Neural cell (in vitro differentiated cells): Measurements from ENCODE around the gene CIC.

Experiments
- EP300 ChIP-seq: fragments of 450-650 bp; conservative IDR thresholded peaks from 2 replicates; pipeline ENCODE4 v1.6.1; 2014; ENCODE audit warnings: antibody characterized with exemption, mild to moderate bottlenecking, moderate library complexity; ENCODE audit not compliant: poor library complexity, severe bottlenecking
- EZH2 ChIP-seq: fragments of 200-600, 300-800 bp; shearing (Covaris generic), sonication (generic); IDR thresholded peaks from 2 replicates; pipeline ENCODE4 v1.6.1; 2014; ENCODE audit warnings: antibody characterized with exemption, low read length, borderline replicate concordance, mild to moderate bottlenecking; ENCODE audit not compliant: insufficient read depth, poor library complexity, severe bottlenecking
- MXI1 ChIP-seq: fragments of 450-650 bp; conservative IDR thresholded peaks from 2 replicates; pipeline ENCODE4 v1.6.1; 2014; ENCODE audit warnings: antibody characterized with exemption, mild to moderate bottlenecking; ENCODE audit not compliant: poor library complexity, severe bottlenecking
- POLR2AphosphoS5 ChIP-seq: IDR thresholded peaks from 2 replicates; pipeline ENCODE4 v1.6.1; 2012
- SMC3 ChIP-seq: fragments of 450-650 bp; conservative IDR thresholded peaks from 2 replicates; pipeline ENCODE4 v1.6.1; 2014; ENCODE audit warnings: antibody characterized with exemption, mild to moderate bottlenecking, moderate library complexity; ENCODE audit not compliant: poor library complexity
- TAF1 ChIP-seq: IDR thresholded peaks from 2 replicates; pipeline ENCODE4 v1.6.1; 2012; ENCODE audit warnings: low read depth
- TF ChIP-seq, protein P1 (sequence below): IDR thresholded peaks from 2 replicates; pipeline ENCODE4 v1.6.1; 2012; ENCODE audit warnings: borderline replicate concordance
- TF ChIP-seq, protein P2 (sequence below): fragments of 450-650 bp; IDR thresholded peaks from 2 replicates; pipeline ENCODE4 v1.5.1; 2014; ENCODE audit warnings: antibody characterized with exemption, mild to moderate bottlenecking, moderate library complexity; ENCODE audit not compliant: poor library complexity, severe bottlenecking

DNA sequence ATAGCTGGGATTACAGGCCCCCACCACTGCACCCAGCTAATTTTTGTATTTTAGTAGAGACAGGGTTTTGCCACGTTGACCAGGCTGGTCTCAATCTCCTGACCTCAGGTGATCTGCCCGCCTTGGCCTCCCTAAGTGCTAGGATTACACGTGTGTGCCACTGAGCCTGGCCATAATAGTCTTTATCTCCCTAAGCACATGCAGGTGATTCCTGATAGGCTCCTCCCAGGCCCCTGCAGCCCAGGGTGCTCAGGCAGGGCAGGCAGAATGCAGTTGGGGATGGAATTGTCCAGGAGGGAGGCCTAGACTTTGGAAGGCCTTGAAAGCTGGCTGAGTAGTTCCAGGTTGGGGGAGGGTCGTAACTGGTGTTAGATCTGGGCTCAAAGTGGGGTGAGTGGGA lies 40.4 kb upstream of the CIC start:
- TF ChIP-seq EP300 (no peak), EZH2 (no peak), SMC3 (no peak), POLR2AphosphoS5 (no peak), TAF1 (no peak), MXI1 (no peak)
- TF ChIP-seq, protein P1, sequence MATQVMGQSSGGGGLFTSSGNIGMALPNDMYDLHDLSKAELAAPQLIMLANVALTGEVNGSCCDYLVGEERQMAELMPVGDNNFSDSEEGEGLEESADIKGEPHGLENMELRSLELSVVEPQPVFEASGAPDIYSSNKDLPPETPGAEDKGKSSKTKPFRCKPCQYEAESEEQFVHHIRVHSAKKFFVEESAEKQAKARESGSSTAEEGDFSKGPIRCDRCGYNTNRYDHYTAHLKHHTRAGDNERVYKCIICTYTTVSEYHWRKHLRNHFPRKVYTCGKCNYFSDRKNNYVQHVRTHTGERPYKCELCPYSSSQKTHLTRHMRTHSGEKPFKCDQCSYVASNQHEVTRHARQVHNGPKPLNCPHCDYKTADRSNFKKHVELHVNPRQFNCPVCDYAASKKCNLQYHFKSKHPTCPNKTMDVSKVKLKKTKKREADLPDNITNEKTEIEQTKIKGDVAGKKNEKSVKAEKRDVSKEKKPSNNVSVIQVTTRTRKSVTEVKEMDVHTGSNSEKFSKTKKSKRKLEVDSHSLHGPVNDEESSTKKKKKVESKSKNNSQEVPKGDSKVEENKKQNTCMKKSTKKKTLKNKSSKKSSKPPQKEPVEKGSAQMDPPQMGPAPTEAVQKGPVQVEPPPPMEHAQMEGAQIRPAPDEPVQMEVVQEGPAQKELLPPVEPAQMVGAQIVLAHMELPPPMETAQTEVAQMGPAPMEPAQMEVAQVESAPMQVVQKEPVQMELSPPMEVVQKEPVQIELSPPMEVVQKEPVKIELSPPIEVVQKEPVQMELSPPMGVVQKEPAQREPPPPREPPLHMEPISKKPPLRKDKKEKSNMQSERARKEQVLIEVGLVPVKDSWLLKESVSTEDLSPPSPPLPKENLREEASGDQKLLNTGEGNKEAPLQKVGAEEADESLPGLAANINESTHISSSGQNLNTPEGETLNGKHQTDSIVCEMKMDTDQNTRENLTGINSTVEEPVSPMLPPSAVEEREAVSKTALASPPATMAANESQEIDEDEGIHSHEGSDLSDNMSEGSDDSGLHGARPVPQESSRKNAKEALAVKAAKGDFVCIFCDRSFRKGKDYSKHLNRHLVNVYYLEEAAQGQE, result no peak
- TF ChIP-seq, protein P2, sequence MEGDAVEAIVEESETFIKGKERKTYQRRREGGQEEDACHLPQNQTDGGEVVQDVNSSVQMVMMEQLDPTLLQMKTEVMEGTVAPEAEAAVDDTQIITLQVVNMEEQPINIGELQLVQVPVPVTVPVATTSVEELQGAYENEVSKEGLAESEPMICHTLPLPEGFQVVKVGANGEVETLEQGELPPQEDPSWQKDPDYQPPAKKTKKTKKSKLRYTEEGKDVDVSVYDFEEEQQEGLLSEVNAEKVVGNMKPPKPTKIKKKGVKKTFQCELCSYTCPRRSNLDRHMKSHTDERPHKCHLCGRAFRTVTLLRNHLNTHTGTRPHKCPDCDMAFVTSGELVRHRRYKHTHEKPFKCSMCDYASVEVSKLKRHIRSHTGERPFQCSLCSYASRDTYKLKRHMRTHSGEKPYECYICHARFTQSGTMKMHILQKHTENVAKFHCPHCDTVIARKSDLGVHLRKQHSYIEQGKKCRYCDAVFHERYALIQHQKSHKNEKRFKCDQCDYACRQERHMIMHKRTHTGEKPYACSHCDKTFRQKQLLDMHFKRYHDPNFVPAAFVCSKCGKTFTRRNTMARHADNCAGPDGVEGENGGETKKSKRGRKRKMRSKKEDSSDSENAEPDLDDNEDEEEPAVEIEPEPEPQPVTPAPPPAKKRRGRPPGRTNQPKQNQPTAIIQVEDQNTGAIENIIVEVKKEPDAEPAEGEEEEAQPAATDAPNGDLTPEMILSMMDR, result no peak
